GM12878 (cell line): ENCODE data around the gene USP28. TPM values are rescaled to one million over a fixed set of nuclear protein-coding genes. Genes with fewer than 3 reads are reported as not detected.

ENCODE experiments used
- ATAC-seq: fragments of 200-7000 bp; cut with Tn5 transposase; 3 replicates; pipeline ENCODE4 v1.9.1; 2020; ENCODE audit warnings: mild to moderate bottlenecking, moderate library complexity
- BruUV-seq: library from RNA; stranded (reverse); fragments of 400-500 nt; replicated peaks from 2 replicates; lab custom pipeline; 2021; lab: Mats Ljungman, UMichigan
- CTCF ChIA-PET: fragments of 300-600 bp; sonication (Branson Sonifier 250); formaldehyde crosslinking; extraction: SDS; loops from one replicate; lab custom pipeline; 2021; ENCODE audit warnings: inconsistent platforms; lab: Yijun Ruan, JAX
- POLR2A ChIA-PET: fragments of 350-600 bp; formaldehyde crosslinking; extraction: SDS; loops from one replicate; lab custom pipeline; 2021; ENCODE audit warnings: inconsistent platforms; lab: Charles Lee
- RAD21 ChIA-PET: fragments of 300-600 bp; sonication (Branson Sonifier 250); formaldehyde crosslinking; loops from one replicate; lab custom pipeline; 2023; ENCODE audit warnings: antibody characterized with exemption; ENCODE audit not compliant: unreplicated experiment; lab: Charles Lee
- SMC1A ChIA-PET: fragments of 300-600 bp; sonication (Branson Sonifier 250); formaldehyde crosslinking; loops from one replicate; lab custom pipeline; 2023; ENCODE audit not compliant: unreplicated experiment, uncharacterized antibody; lab: Charles Lee
- DNase-seq: peaks from one replicate; pipeline ENCODE4 v3.0.0-alpha.2; 2011; ENCODE audit warnings: low read depth, low spot score
- FAIRE-seq: peaks from 3 replicates; lab custom pipeline; 2011; peaks lifted over from hg19 to GRCh38; lab: Jason Lieb, UNC
- H2AFZ ChIP-seq: 2 replicates; pipeline ENCODE4 v1.6.0; 2011; ENCODE audit warnings: low read depth, low read length, control low read depth; ENCODE audit not compliant: control insufficient read depth
- H3K27ac ChIP-seq: 2 replicates; pipeline ENCODE4 v1.5.1; 2011; ENCODE audit warnings: control low read depth; ENCODE audit not compliant: control insufficient read depth, insufficient read depth
- H3K27me3 ChIP-seq, 2 experiments: replicated peaks in 1 of 2; 2 replicates each; pipeline versions ENCODE4 v1.6.0 to v1.6.1; 2011; ENCODE audit warnings: low read length in 1 of 2; ENCODE audit not compliant: control insufficient read depth in 2 of 2, insufficient read depth in 2 of 2
- H3K36me3 ChIP-seq, 2 experiments: 2 replicates each; pipeline ENCODE4 v1.5.1; 2011; ENCODE audit warnings: low read length in 1 of 2; ENCODE audit not compliant: control insufficient read depth in 2 of 2, insufficient read depth in 2 of 2
- H3K4me1 ChIP-seq: 2 replicates; pipeline ENCODE4 v1.6.1; 2011; ENCODE audit warnings: mild to moderate bottlenecking, low read length, moderate library complexity, mixed read lengths; ENCODE audit not compliant: control insufficient read depth, insufficient read depth
- H3K4me2 ChIP-seq: 2 replicates; pipeline ENCODE4 v1.6.0; 2011; ENCODE audit warnings: control low read depth; ENCODE audit not compliant: control insufficient read depth, insufficient read depth
- H3K4me3 ChIP-seq: fragments of 200-600 bp; sonication (generic); 2 replicates; pipeline ENCODE4 v1.5.1; 2016
- H3K79me2 ChIP-seq: 2 replicates; pipeline ENCODE4 v1.6.0; 2011; ENCODE audit warnings: low read length; ENCODE audit not compliant: control insufficient read depth, insufficient read depth
- H3K9ac ChIP-seq: 2 replicates; pipeline ENCODE4 v1.8.0; 2011; ENCODE audit warnings: low read length, control low read depth, mixed read lengths; ENCODE audit not compliant: control insufficient read depth, insufficient read depth
- H3K9me3 ChIP-seq: replicated peaks from 3 replicates; pipeline ENCODE4 v1.5.1; 2011; ENCODE audit warnings: mild to moderate bottlenecking, low read length; ENCODE audit not compliant: control insufficient read depth, insufficient read depth
- H4K20me1 ChIP-seq: 2 replicates; pipeline ENCODE4 v1.6.0; 2011; ENCODE audit not compliant: control insufficient read depth, insufficient read depth
- BCL11A ChIP-seq: IDR thresholded peaks from 2 replicates; pipeline ENCODE4 v1.6.1; 2011; ENCODE audit warnings: low read depth, low read length
- BRCA1 ChIP-seq: IDR thresholded peaks from 2 replicates; pipeline ENCODE4 v1.6.1; 2011; ENCODE audit warnings: low read depth, low read length, improper control_type of control experiment
- CEBPZ ChIP-seq: fragments of 150-350 bp; IDR thresholded peaks from 2 replicates; pipeline ENCODE4 v1.6.1; 2016; ENCODE audit warnings: low read depth, low read length
- CHD4 ChIP-seq: fragments of 200-600 bp; sonication (generic); IDR thresholded peaks from 2 replicates; pipeline ENCODE4 v1.6.1; 2016; ENCODE audit warnings: mild to moderate bottlenecking
- EGR1 ChIP-seq, 2 experiments: IDR thresholded peaks; 1 replicate in 1 of 2; 2 replicates in 1 of 2; pipeline ENCODE4 v1.6.1; 2011 to 2012; ENCODE audit warnings: low read depth in 2 of 2, low read length in 2 of 2, borderline replicate concordance in 1 of 2, mild to moderate bottlenecking in 1 of 2, moderate library complexity in 1 of 2
- FOS ChIP-seq: IDR thresholded peaks from 3 replicates; pipeline ENCODE4 v1.6.1; 2011; ENCODE audit warnings: borderline replicate concordance; ENCODE audit not compliant: insufficient read length; ENCODE audit errors: extremely low read depth
- HDAC6 ChIP-seq: fragments of 200-600 bp; sonication (generic); IDR thresholded peaks from one replicate; pipeline ENCODE4 v1.8.0; 2017; ENCODE audit warnings: antibody characterized with exemption; ENCODE audit not compliant: unreplicated experiment
- LARP7 ChIP-seq: fragments of 450-650 bp; IDR thresholded peaks from 2 replicates; pipeline ENCODE4 v1.6.1; 2017; ENCODE audit warnings: mild to moderate bottlenecking
- MTA3 ChIP-seq: IDR thresholded peaks from 2 replicates; pipeline ENCODE4 v1.6.1; 2012; ENCODE audit warnings: low read length, inconsistent platforms, borderline replicate concordance
- NR2C1 ChIP-seq: fragments of 450-650 bp; IDR thresholded peaks from 2 replicates; pipeline ENCODE4 v1.6.1; 2017; ENCODE audit warnings: antibody characterized with exemption, mild to moderate bottlenecking, moderate library complexity
- NR2C2 ChIP-seq: IDR thresholded peaks from 2 replicates; pipeline ENCODE4 v1.6.1; 2011; ENCODE audit warnings: borderline replicate concordance, low read depth; ENCODE audit not compliant: control insufficient read depth, insufficient read length
- SREBF2 ChIP-seq: IDR thresholded peaks from 2 replicates; pipeline ENCODE4 v1.6.1; 2012; ENCODE audit warnings: mild to moderate bottlenecking, low read length
- SRF ChIP-seq, 2 experiments: IDR thresholded peaks; 2 replicates each; pipeline ENCODE4 v1.6.1; 2011; ENCODE audit warnings: low read depth in 2 of 2, low read length in 2 of 2, mild to moderate bottlenecking in 1 of 2, moderate library complexity in 1 of 2
- SUPT20H ChIP-seq: IDR thresholded peaks from 2 replicates; pipeline ENCODE4 v1.6.1; 2011; ENCODE audit warnings: low read depth, mild to moderate bottlenecking, low read length, moderate library complexity, borderline replicate concordance; ENCODE audit not compliant: control insufficient read depth
- WRNIP1 ChIP-seq: IDR thresholded peaks from 2 replicates; pipeline ENCODE4 v1.6.1; 2011; ENCODE audit warnings: low read depth, low read length, improper control_type of control experiment, borderline replicate concordance
- ZNF217 ChIP-seq: fragments of 450-650 bp; IDR thresholded peaks from 2 replicates; pipeline ENCODE4 v1.6.1; 2017; ENCODE audit warnings: antibody characterized with exemption, mild to moderate bottlenecking
- ZSCAN29 ChIP-seq: fragments of 450-650 bp; IDR thresholded peaks from 2 replicates; pipeline ENCODE4 v1.6.1; 2017; ENCODE audit warnings: mild to moderate bottlenecking, moderate library complexity
- ZZZ3 ChIP-seq: IDR thresholded peaks from 2 replicates; pipeline ENCODE4 v1.6.1; 2011; ENCODE audit warnings: low read depth; ENCODE audit not compliant: control insufficient read depth, insufficient read length
- WGBS: methylation state at CpG from one replicate; pipeline ENCODE4 v1.1.6; 2016; ENCODE audit warnings: low lambda C conversion rate; ENCODE audit not compliant: insufficient replicate concordance, insufficient coverage; ENCODE audit errors: missing lambda C conversion rate; 5-methylcytosine and 5-hydroxymethylcytosine counted together
- in situ Hi-C: fragments of 300-500 bp; cut with MboI; formaldehyde crosslinking; loops from 9 replicates; pipeline ENCODE4 v1.14.3; 2018; ENCODE audit warnings: mixed read lengths
- intact Hi-C: fragments of 100-400 bp; cut with micrococcal nuclease; formaldehyde crosslinking; loops from one replicate; pipeline ENCODE4 v1.14.2; 2022; ENCODE audit not compliant: unreplicated experiment
- polyA plus RNA-seq, 11 experiments: library from polyadenylated mRNA; depleted of rRNA in 4 of 11; unstranded in 6 of 11; stranded (reverse) in 5 of 11; fragments of >200 nt; fragmentation: Nextera tagmentation in 4 of 11; fragmentation: Illumina TruSeq in 1 of 11; extraction: Ambion mirVana in 4 of 11; extraction: Trizol in 1 of 11; gene quantifications; 1 replicate in 1 of 11; 2 replicates in 10 of 11; pipeline versions ENCODE4 v1.2.1 to v1.2.3, GENCODE V29; 2011 to 2016; ENCODE audit warnings: inconsistent platforms in 2 of 11, missing spikeins in 2 of 11, low read depth in 1 of 11
- total RNA-seq, 4 experiments: library from RNA; depleted of rRNA in 3 of 4; stranded (reverse); fragments of >200 nt in 3 of 4; fragmentation: Illumina TruSeq in 1 of 4; extraction: Trizol in 1 of 4; gene quantifications; 2 replicates each; pipeline versions ENCODE4 v1.2.1 to v1.2.3, GENCODE V29; 2013 to 2021
- TF ChIP-seq, protein P1 (sequence below): IDR thresholded peaks from 2 replicates; pipeline ENCODE4 v1.6.1; 2012; ENCODE audit warnings: low read depth, low read length, improper control_type of control experiment

USP28 gene
- total and polyA plus RNA-seq, 10 of the 15 experiments (the other 5 are each of a cell fraction or from before 2014, with no cell fraction given), result 2.8 to 60.4 (median 24.1) TPM

DNA sequence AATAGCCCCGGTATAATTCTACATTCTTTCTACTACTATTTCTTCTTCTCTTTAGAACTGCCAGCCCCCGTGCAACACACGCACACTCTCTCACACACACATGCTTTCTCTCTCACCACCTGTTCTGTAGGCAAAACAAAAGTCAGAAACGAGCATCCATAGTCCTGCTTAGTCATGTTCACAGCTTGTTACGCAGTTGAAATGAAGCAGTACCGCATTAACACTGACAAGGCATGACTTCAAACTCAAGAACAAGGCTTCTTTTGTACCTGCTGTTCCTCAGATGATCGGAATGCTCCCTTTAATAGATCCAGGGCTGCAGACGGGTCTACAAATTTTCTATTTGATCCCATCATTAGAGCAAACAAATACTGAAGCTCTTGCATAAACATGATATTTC, 42.2 kb downstream of the USP28 start:
- DNase-seq, result no peak
- 92% methylated on average over 8 of the region's 8 CpGs for WGBS
- peaks cover 6 to 13% of the 10 kb centered on the region in 2 experiments; a peak in 3 of 4 replicates for H3K36me3 ChIP-seq
- no peak for FAIRE-seq
- peaks cover 8% of the 10 kb centered on the region for H3K4me1 ChIP-seq
- intact Hi-C loops (no loop called here), in situ Hi-C loops (no loop called here)
- no peaks in the 10 kb centered on the region for H3K79me2 ChIP-seq
- no peak for ATAC-seq
- H3K9ac ChIP-seq, result no peak overlapping the region
- RAD21 ChIA-PET, result no interaction called here
- SMC1A ChIA-PET, result interaction anchor here (1.1 to 2.1 kb wide), 4 partner anchors 10 to 38 kb away, joined by 3 to 7 read pairs (median 3); no protein-coding TSS in a partner anchor
- H2AFZ ChIP-seq, result no peak overlapping the region
- H3K9me3 ChIP-seq, result no peaks in the 10 kb centered on the region
- H3K4me3 ChIP-seq, result no peak overlapping the region
- H4K20me1 ChIP-seq, result no peaks in the 10 kb centered on the region
- no peak overlapping the region for H3K4me2 ChIP-seq
- no TSS peak for BruUV-seq
- no peak overlapping the region for H3K27ac ChIP-seq
- CTCF ChIA-PET, result interaction anchor here (0.5 to 2.6 kb wide), 4 partner anchors 27 to 63 kb away, joined by 3 to 7 read pairs (median 3); no protein-coding TSS in a partner anchor
- TF ChIP-seq, protein P1, sequence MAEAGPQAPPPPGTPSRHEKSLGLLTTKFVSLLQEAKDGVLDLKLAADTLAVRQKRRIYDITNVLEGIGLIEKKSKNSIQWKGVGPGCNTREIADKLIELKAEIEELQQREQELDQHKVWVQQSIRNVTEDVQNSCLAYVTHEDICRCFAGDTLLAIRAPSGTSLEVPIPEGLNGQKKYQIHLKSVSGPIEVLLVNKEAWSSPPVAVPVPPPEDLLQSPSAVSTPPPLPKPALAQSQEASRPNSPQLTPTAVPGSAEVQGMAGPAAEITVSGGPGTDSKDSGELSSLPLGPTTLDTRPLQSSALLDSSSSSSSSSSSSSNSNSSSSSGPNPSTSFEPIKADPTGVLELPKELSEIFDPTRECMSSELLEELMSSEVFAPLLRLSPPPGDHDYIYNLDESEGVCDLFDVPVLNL, result no peak
- TF ChIP-seq LARP7 (no peak), BCL11A (no peak), CEBPZ (no peak), ZZZ3 (no peak), ZSCAN29 (no peak), CHD4 (no peak), NR2C2 (no peak), HDAC6 (no peak), WRNIP1 (no peak), EGR1 (IDR thresholded peaks at IDR 0.05; ENCODE audit: borderline replicate concordance in 1 of 2, low read depth in 2 of 2, low read length in 2 of 2) (no peak), SUPT20H (no peak), MTA3 (no peak), SRF (IDR thresholded peaks at IDR 0.05; ENCODE audit: low read depth in 2 of 2, low read length in 2 of 2) (no peak), FOS (no peak), NR2C1 (no peak), SREBF2 (no peak), ZNF217 (no peak), BRCA1 (no peak)
- POLR2A ChIA-PET, result interaction anchor here (0.9 kb wide), 1 partner anchor 8 kb away, joined by 3 read pairs; no protein-coding TSS in a partner anchor
- no peaks in the 10 kb centered on the region for H3K27me3 ChIP-seq
